Keratinocyte (primary cell): ENCODE results near the gene KRTAP3-2. TPM values are rescaled to one million over a fixed set of nuclear protein-coding genes. Genes with fewer than 3 reads are reported as not detected.

ENCODE experiments used
- DNase-seq: peaks from one replicate; pipeline ENCODE4 v3.0.0-alpha.2; 2011; ENCODE audit warnings: low read depth, missing footprints, low spot score
- FAIRE-seq: peaks from 2 replicates; lab custom pipeline; 2011; peaks lifted over from hg19 to GRCh38; lab: Jason Lieb, UNC
- H2AFZ ChIP-seq: 2 replicates; pipeline ENCODE4 v1.6.0; 2012; ENCODE audit warnings: low read length, control low read depth, inconsistent platforms; ENCODE audit not compliant: control insufficient read depth
- H3K27ac ChIP-seq: 2 replicates; pipeline ENCODE4 v1.5.1; 2011; ENCODE audit warnings: low read length; ENCODE audit not compliant: control insufficient read depth, insufficient read depth
- H3K27me3 ChIP-seq: 3 replicates; pipeline ENCODE4 v1.6.0; 2011; ENCODE audit warnings: low read length; ENCODE audit not compliant: control insufficient read depth, insufficient read depth; ENCODE audit errors: extremely low read depth
- H3K36me3 ChIP-seq, 2 experiments: 2 replicates in 1 of 2; 3 replicates in 1 of 2; pipeline ENCODE4 v1.5.1; 2011; ENCODE audit warnings: low read length in 2 of 2, mild to moderate bottlenecking in 1 of 2; ENCODE audit not compliant: control insufficient read depth in 2 of 2, insufficient read depth in 2 of 2; ENCODE audit errors: extremely low read depth in 1 of 2
- H3K4me1 ChIP-seq: 3 replicates; pipeline ENCODE4 v1.5.1; 2011; ENCODE audit warnings: low read length; ENCODE audit not compliant: control insufficient read depth, insufficient read depth; ENCODE audit errors: extremely low read depth
- H3K4me2 ChIP-seq: 3 replicates; pipeline ENCODE4 v1.6.0; 2011; ENCODE audit warnings: low read depth, low read length; ENCODE audit not compliant: control insufficient read depth, insufficient read depth; ENCODE audit errors: extremely low read depth
- H3K4me3 ChIP-seq, 3 experiments: fragments of 200-600 bp in 1 of 3; sonication (generic) in 1 of 3; 2 replicates in 2 of 3; 3 replicates in 1 of 3; pipeline ENCODE4 v1.5.1; 2011 to 2016; ENCODE audit warnings: low read length in 3 of 3, mild to moderate bottlenecking in 3 of 3, control low read depth in 2 of 3, inconsistent platforms in 1 of 3, low read depth in 1 of 3, mixed read lengths in 1 of 3, mixed run types in 1 of 3, moderate library complexity in 1 of 3; ENCODE audit not compliant: control insufficient read depth in 2 of 3, insufficient read depth in 2 of 3; ENCODE audit errors: extremely low read depth in 1 of 3
- H3K79me2 ChIP-seq: 2 replicates; pipeline ENCODE4 v1.6.0; 2012; ENCODE audit warnings: low read length; ENCODE audit not compliant: control insufficient read depth, insufficient read depth
- H3K9ac ChIP-seq: 3 replicates; pipeline ENCODE4 v1.6.0; 2011; ENCODE audit warnings: low read length; ENCODE audit not compliant: control insufficient read depth, insufficient read depth; ENCODE audit errors: extremely low read depth
- H3K9me1 ChIP-seq: 3 replicates; pipeline ENCODE4 v1.6.0; 2011; ENCODE audit warnings: low read length; ENCODE audit not compliant: control insufficient read depth, insufficient read depth; ENCODE audit errors: extremely low read depth
- H3K9me3 ChIP-seq: 2 replicates; pipeline ENCODE4 v1.5.1; 2012; ENCODE audit warnings: low read depth, low read length; ENCODE audit not compliant: control insufficient read depth
- H4K20me1 ChIP-seq: 3 replicates; pipeline ENCODE4 v1.6.0; 2011; ENCODE audit warnings: low read length; ENCODE audit not compliant: control insufficient read depth, insufficient read depth; ENCODE audit errors: extremely low read depth
- CTCF ChIP-seq, 3 experiments: IDR thresholded peaks in 1 of 3; conservative IDR thresholded peaks in 1 of 3; optimal IDR thresholded peaks in 1 of 3; 2 replicates in 2 of 3; 3 replicates in 1 of 3; pipeline versions ENCODE3 to v1.5.1; 2011; ENCODE audit warnings: low read length in 3 of 3, mild to moderate bottlenecking in 3 of 3, moderate library complexity in 2 of 3, control low read depth in 1 of 3, inconsistent platforms in 1 of 3; ENCODE audit not compliant: insufficient read depth in 2 of 3; ENCODE audit errors: extremely low read depth in 1 of 3
- EZH2 ChIP-seq: IDR thresholded peaks from one replicate; pipeline ENCODE4 v1.6.1; 2012; ENCODE audit warnings: inconsistent platforms, mild to moderate bottlenecking, low read length, moderate library complexity
- dilution Hi-C: fragments of 300-500 bp; cut with MboI; formaldehyde crosslinking; loops from one replicate; pipeline ENCODE4 v1.7.0; 2020; ENCODE audit warnings: low sequenced_read_pairs; ENCODE audit not compliant: extremely low pct_ligation_motif_present
- polyA plus RNA-seq, 5 experiments: library from polyadenylated mRNA; depleted of rRNA in 3 of 5; stranded (reverse) in 3 of 5; stranded (forward) in 1 of 5; unstranded in 1 of 5; fragments of >200 nt; gene quantifications; 1 replicate in 1 of 5; 2 replicates in 3 of 5; 3 replicates in 1 of 5; pipeline versions ENCODE4 v1.2.1 to v1.2.3, GENCODE V29; 2011 to 2012; ENCODE audit warnings: missing spikeins in 2 of 5, low read depth in 1 of 5, low replicate concordance in 1 of 5

KRTAP3-2 gene
- polyA plus RNA-seq, 1 donor (not counting 4 experiments of a cell fraction or from before 2014, with no cell fraction given): not detected

GRCh38 chr17:40993839-40994238, 5.9 kb downstream of the KRTAP3-2 start, which contains the start of gene KRTAP3-3:
TSS of gene KRTAP3-3 (minus strand) at chr17:40994164. CDS start at chr17:40994097, 67 bp downstream.
- Histone ChIP-seq H3K4me1 (no peaks in the 10 kb centered on the region), H4K20me1 (no peaks in the 10 kb centered on the region), H3K9me1 (no peaks in the 10 kb centered on the region), H3K27me3 (no peaks in the 10 kb centered on the region), H3K9ac (no peak within 1 kb of the TSS), H3K4me2 (no peak within 1 kb of the TSS), H2AFZ (no peak within 1 kb of the TSS), H3K79me2 (no peaks in the 10 kb centered on the region), H3K9me3 (no peaks in the 10 kb centered on the region), H3K27ac (no peak within 1 kb of the TSS), H3K36me3 (no peaks in the 10 kb centered on the region), H3K4me3 (no peak within 1 kb of the TSS)
- FAIRE-seq (no peak), DNase-seq (no peak)
- dilution Hi-C loops: no loop called here
- no peak for TF ChIP-seq CTCF (optimal IDR thresholded peaks at IDR 0.05 in 1 of 3, IDR thresholded peaks at IDR 0.05 in 1 of 3, conservative IDR thresholded peaks at IDR 0.05 in 1 of 3; ENCODE audit: extremely low read depth in 1 of 3, insufficient read depth in 2 of 3, low read length in 3 of 3)
- no peak for TF ChIP-seq EZH2

GRCh38 chr17:40993084-40993483, 6.6 kb downstream of the KRTAP3-2 start:
- Histone ChIP-seq H3K9ac (no peak overlapping the region), H3K9me1 (no peaks in the 10 kb centered on the region), H4K20me1 (no peaks in the 10 kb centered on the region), H2AFZ (no peak overlapping the region), H3K36me3 (no peaks in the 10 kb centered on the region), H3K4me3 (no peak overlapping the region), H3K4me1 (no peaks in the 10 kb centered on the region), H3K4me2 (no peak overlapping the region), H3K27me3 (no peaks in the 10 kb centered on the region), H3K9me3 (no peaks in the 10 kb centered on the region), H3K79me2 (no peaks in the 10 kb centered on the region), H3K27ac (no peak overlapping the region)
- TF ChIP-seq EZH2 (no peak), CTCF (optimal IDR thresholded peaks at IDR 0.05 in 1 of 3, IDR thresholded peaks at IDR 0.05 in 1 of 3, conservative IDR thresholded peaks at IDR 0.05 in 1 of 3; ENCODE audit: extremely low read depth in 1 of 3, insufficient read depth in 2 of 3, low read length in 3 of 3) (no peak)
- dilution Hi-C loops: no loop called here
- FAIRE-seq: no peak
- no peak for DNase-seq
